Measurements from ENCODE around the gene RAB4B.
"Not testable (repeated sequence)": the region's sequence is repeated elsewhere in the genome, so short reads cannot be mapped to it uniquely, and the experiment has no call there.

Gene RAB4B, protein sequence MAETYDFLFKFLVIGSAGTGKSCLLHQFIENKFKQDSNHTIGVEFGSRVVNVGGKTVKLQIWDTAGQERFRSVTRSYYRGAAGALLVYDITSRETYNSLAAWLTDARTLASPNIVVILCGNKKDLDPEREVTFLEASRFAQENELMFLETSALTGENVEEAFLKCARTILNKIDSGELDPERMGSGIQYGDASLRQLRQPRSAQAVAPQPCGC

DNA sequence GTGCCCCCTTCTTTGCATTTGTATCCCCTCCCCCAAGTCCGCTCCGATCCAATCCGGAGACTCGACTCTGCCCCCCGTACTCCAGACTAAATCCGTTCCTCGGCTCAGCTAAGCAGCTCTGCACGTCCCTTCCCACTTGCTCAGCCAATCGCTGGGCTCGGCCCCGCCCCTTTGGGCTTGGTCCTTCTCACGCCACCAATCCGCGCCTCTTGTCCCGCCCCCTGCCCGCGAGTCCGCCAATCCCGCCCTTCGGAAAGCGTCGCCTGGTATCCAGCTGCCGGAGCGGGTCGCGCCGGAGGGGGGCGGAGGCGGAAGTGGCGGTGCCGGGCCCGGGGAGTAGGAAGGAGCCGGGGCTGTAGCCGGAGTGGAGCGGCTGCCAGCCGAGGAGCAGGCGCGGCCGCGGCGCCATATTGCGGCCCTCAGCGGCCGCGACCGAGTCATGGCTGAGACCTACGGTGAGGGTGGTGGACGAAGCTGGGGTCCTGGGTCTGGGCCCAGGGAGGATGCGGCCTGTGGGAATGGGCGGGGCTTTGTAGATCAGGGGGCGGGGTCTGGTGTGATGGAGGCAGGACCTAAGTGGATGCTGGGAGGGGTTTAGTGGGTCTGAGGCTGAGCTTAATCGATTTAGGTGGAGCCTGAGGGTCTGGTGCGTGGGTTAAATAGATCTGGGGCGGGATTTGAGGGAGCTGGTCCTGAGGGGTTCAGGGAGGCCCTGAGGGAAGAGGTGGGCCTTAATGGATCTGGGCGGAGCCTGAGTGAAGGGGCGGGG, at the start of gene RAB4B:
RAB4B (plus strand) TSS at position 311 of the 769 bp plus-strand sequence; CDS start at position 440, 129 bp downstream.
- DNase-seq (ENCODE audit: low read depth), result peak; percentile 100

DNA sequence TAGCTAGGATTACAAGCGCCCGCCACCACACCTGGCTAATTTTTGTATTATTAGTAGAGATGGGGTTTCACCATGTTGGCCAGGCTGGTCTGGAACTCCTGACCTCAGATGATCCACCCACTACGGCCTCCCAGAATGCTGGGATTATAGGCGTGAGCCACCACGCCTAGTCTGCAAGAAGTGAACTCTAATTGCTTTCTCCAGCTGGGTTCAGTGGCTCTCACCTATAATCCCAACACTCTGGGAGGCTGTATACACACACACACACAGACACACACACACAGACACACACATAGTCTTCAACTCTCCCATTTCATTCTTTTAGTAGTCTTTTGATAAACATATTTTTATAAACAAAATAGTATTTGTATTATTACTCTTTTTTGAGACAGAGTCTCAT, 48.0 kb upstream of the RAB4B start:
- H3K4me3 ChIP-seq (replicated peaks; ENCODE audit: low read depth, low read length); DNase-seq (ENCODE audit: low read depth): not testable (repeated sequence)

More for the DNA sequence above, at the start of gene RAB4B:
- TF ChIP-seq, protein P1, sequence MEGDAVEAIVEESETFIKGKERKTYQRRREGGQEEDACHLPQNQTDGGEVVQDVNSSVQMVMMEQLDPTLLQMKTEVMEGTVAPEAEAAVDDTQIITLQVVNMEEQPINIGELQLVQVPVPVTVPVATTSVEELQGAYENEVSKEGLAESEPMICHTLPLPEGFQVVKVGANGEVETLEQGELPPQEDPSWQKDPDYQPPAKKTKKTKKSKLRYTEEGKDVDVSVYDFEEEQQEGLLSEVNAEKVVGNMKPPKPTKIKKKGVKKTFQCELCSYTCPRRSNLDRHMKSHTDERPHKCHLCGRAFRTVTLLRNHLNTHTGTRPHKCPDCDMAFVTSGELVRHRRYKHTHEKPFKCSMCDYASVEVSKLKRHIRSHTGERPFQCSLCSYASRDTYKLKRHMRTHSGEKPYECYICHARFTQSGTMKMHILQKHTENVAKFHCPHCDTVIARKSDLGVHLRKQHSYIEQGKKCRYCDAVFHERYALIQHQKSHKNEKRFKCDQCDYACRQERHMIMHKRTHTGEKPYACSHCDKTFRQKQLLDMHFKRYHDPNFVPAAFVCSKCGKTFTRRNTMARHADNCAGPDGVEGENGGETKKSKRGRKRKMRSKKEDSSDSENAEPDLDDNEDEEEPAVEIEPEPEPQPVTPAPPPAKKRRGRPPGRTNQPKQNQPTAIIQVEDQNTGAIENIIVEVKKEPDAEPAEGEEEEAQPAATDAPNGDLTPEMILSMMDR (IDR thresholded peaks at IDR 0.05; ENCODE audit: low read length, missing control alignments), result no peak
- H3K4me3 ChIP-seq (replicated peaks; ENCODE audit: low read depth, low read length), result peak within 1 kb of the TSS; percentile 74

DNA sequence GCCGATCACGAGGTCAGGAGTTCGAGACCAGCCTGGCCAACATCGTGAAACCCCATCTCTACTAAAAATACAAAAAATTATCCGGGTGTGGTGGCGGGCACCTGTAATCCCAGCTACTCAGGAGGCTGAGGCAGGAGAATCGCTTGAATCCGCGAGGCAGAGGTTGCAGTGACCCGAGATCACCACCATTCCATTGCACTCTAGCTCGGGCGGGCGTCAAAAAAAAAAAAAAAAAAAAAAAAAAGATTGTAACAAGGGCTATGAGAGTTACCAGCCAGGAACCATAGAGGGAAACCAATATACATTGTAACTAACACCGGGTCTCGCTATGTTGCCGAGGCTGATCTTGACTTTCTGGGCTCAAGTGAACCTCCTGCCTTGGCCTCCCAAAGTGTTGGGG, 45.7 kb upstream of the RAB4B start:
- DNase-seq (ENCODE audit: low read depth); H3K4me3 ChIP-seq (replicated peaks; ENCODE audit: low read depth, low read length): not testable (repeated sequence)

DNA sequence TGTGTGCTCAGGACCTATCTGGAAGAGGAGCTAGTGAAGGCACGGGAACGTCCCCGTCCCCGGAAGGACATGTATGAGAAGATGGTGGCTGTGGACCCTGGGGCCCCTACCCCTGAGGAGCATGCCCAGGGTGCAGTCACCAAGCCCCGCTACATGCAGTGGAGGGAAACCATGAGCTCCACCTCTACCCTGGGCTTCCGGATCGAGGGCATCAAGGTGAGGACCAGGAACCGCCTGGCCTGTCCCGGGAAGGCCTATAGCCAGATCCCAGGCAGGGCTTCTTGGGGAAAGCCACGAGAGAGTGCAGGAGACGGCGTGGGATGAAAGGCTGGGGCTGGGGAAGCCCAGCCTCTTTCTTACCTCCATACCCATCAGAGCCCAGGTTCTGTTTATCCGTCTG, 44.9 kb upstream of the RAB4B start:
- H3K4me3 ChIP-seq (replicated peaks; ENCODE audit: low read depth, low read length), result no peak overlapping the region
- no peak for DNase-seq (ENCODE audit: low read depth)
- TF ChIP-seq, protein P1 (IDR thresholded peaks at IDR 0.05; ENCODE audit: low read length, missing control alignments), result no peak

DNA sequence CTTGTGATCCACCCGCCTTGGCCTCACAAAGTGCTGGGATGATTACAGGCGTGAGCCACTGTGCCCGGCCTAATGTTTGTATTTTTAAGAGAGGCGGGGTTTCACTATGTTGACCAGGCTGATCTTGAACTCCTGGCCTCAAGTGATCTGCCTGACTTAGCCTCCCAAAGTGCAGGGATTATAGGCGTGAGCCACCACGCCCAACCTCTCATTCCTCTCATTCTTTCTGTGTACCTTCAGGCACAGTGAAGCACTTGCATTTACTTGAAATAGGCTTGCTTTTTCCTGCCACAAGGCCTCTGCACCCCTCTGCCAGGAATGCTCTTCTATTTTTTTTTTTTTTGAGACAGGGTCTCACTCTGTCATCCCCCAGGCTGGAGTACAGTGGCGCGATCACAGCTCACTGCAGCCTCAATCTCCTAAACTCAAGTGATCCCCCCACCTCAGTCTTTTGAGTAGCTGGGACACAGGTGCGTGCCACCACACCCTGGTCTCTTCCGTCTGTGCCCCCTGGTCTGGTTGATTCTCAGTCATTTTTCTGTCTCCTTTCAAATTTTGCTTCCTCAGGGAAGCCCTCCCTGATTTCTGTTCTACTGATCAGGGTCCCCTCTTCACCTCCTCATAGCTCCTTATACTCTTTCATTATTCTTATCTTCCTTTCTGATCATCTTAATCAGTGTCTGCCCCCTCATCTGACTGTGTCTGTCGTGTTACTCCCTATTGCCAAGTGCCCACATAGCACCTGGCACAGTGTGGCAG, 42.9 kb upstream of the RAB4B start:
- DNase-seq (ENCODE audit: low read depth), result no peak
- TF ChIP-seq, protein P1 (IDR thresholded peaks at IDR 0.05; ENCODE audit: low read length, missing control alignments), result no peak
- no peak overlapping the region for H3K4me3 ChIP-seq (replicated peaks; ENCODE audit: low read depth, low read length)

DNA sequence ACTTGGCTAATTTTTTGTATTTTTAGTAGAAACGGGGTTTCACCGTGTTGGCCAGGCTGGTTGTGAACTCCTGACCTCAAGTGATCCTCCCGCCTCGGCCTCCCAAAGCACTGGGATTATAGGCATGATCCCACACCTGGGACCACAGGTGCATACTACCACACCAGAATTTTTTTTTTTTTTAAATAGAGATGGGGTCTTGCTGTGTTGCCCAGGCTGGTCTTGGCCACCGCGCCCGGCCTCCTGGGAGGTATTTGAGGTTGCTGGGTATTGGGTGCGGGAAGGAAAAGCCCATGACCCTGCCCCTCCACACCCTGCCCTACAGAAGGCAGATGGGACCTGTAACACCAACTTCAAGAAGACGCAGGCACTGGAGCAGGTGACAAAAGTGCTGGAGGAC, 41.4 kb upstream of the RAB4B start:
- TF ChIP-seq, protein P1 (IDR thresholded peaks at IDR 0.05; ENCODE audit: low read length, missing control alignments), result no peak
- no peak overlapping the region for H3K4me3 ChIP-seq (replicated peaks; ENCODE audit: low read depth, low read length)
- DNase-seq (ENCODE audit: low read depth), result no peak

DNA sequence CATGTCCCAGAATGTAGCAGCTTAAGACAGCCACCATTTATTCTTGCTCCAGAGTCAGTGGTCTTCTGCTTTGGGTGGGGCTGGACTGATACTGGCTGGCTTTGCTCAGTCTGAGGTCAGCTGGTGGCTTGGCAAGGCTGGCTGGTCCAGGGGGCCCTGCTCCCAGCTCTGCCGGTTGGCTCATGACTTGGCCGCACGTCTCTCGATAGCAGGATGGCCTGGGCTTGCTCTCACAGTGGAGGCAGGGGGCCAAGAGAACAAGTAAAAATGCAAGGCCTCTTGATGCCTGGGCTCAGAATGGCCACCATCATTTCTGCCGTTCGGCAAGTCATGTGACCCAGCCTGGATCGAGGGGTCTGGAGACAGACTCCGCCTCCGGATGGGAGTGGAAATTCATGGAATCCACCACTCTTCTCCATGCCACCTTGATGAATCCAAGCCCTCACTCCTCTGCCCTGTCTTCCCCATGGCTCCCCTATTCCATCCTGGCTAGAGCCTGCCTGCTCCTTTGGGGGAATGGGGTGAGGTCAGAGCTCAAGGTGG, 40.9 kb upstream of the RAB4B start:
- TF ChIP-seq, protein P1 (IDR thresholded peaks at IDR 0.05; ENCODE audit: low read length, missing control alignments), result no peak
- no peak for DNase-seq (ENCODE audit: low read depth)
- no peak overlapping the region for H3K4me3 ChIP-seq (replicated peaks; ENCODE audit: low read depth, low read length)
